Measurements from ENCODE around the gene SOAT2.

DNA sequence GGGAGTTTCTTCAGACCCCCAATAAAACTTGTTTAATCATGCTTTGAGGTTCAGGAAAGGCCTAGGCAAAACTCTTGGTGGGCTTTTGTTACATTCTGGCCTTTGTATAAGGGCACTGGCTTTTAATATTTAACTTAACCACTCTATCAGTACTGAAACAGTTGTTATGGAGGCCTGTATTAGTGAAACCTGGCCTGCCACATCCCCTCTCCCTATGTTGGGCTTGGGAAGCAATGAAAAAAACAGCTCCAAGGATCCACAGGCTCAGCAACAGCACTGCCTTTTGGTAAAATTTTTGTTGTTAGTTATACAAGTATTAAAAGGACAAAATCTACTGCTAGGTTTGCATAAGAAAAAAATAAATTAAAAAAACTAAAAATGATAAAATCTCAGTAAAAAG, 10.7 kb downstream of the SOAT2 start:
- TF ChIP-seq POLR2A (IDR thresholded peaks at IDR 0.05) (no peak), CTCF (IDR thresholded peaks at IDR 0.05) (no peak)
